Erythroblast (primary cell): Measurements from ENCODE around the gene FAM3B.

Experiments
- GATA1 ChIP-seq: IDR thresholded peaks from 2 replicates; pipeline ENCODE4 v1.6.1; 2011; ENCODE audit warnings: low read depth, mild to moderate bottlenecking, control low read depth, low read length, moderate library complexity
- POLR2A ChIP-seq: IDR thresholded peaks from 2 replicates; pipeline ENCODE4 v1.6.1; 2011; ENCODE audit warnings: mild to moderate bottlenecking, low read length

DNA sequence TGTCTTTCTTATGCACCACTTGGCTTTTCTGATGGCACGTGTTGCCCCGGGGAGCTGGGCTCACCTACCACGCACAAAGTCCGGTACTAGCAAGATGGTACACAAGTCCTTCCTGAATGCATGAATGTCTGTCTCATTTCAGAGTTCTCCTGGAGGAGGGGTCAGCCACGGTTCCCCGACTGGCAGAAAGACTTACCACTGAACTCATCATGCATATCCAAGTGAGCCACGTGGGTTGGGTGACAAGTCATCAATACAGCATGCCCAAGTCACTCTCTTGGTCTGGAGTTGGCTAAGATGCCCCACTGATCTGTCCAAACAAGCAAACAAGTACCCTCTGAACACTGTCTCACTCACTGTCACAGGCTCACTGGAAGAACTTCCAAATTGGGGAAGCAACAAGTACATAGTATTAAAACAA is 80.9 kb downstream of the FAM3B start:
- TF ChIP-seq POLR2A (no peak), GATA1 (no peak)
